HTERT RPE-1 (cell line): ENCODE measurements around the gene TBX2.
"Not testable (repeated sequence)": the region's sequence is repeated elsewhere in the genome, so short reads cannot be mapped to it uniquely, and the experiment has no call there.

Source experiments
- in situ Hi-C: fragments of 300-500 bp; cut with MboI; formaldehyde crosslinking; loops from 4 replicates; pipeline ENCODE4 v1.14.3; 2020; ENCODE audit warnings: low sequenced_read_pairs

The TBX2 gene

DNA sequence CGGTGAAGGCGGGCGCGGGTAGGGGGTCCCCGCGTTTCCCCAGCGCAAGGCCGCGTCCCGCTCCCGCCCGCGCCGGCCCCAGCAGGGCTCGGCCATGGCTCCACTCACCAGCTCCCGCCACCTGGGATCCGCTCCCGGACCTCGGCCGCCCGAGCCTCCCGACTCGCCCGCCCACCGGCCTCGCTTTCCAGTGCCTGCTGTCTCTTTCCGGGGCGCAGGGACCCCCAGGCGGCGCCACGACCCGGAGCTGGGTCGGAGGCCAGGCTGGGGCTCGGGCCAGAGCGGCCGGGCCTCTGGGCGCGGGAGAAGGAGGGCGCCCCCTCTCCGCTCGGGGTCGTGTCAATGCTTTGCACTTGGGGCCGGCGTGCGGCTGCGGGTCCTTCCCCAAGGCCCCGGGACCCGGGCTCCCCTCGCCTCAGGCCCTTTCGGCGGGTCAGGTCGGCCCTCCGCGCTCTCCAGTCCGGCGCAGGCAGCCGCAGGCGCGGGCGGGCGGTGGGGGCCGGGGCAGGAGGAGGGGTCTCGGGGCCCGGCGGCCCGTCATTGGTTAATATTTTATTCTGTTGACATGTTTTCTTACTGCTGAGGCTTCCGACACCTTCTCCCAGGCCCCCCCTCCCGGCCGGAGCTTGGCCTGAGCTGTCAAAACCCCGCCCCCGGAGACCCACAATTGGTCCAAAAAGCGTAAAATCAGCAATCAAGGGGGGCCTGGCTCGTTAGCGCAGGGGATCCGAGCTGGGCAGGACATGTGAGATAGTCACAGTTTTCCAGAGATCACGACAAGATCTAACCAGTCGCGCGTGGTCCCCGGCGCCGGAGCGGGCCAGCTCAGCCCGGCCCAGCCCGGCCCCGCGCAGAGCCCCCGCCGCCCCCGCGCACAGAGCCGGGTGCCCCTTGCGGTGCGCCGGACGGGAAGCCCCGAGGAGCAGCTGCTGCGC, at the start of gene TBX2:
TBX2 (plus strand) TSS at position 713 of the 935 bp plus-strand sequence. CDS start 334 bp downstream, outside the sequence.
- in situ Hi-C loops = no loop called here

DNA sequence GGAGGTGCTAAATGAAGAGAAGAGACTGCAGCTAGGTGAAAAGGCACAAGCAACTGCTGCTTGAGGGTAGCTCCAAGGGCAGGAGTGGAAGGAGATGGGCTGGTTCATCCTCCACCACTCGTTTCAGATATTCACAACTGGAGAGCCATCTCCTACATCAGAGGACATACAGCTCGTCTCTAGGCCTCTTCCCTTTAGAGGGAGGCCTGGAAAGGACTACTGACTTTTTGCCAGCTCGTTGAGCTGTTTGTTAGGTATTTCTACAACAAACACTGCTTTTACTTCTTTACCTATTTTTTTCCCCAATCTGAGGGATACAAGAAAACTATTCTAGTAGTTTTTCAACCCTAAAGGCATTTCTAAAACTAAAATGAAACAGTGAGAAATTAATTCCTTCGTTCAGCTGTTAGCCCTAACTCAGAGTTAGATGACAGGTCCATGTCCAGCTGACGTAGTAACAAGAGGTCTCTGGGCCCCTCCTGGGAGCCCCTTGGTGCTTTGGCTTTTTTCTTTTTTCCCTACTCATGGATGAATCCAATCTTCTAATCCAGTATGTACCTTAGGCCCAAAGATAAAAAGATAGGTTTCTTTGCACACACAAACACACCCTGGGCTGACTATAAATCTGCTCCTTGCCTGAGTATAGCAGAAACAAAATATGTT, 47.8 kb upstream of the TBX2 start:
- in situ Hi-C loops = no loop called here

DNA sequence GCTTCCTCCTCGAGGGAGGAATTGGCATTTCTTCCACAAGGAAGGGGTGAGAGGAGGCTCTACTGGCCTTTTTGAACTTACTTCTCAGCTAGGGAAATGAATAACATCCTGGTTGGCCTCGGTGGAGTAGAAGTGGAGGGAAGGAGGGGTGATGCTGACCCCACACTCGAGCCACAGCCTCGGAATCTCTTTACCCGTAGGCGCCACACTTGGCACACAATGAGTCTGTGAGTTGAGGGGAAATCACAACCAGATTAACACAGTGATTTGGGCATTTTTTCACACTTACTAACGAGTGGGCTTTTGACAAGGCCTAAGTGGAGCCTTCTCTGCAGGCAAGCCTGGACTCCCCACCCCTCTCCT, 47.3 kb upstream of the TBX2 start:
- in situ Hi-C loops = no loop called here

DNA sequence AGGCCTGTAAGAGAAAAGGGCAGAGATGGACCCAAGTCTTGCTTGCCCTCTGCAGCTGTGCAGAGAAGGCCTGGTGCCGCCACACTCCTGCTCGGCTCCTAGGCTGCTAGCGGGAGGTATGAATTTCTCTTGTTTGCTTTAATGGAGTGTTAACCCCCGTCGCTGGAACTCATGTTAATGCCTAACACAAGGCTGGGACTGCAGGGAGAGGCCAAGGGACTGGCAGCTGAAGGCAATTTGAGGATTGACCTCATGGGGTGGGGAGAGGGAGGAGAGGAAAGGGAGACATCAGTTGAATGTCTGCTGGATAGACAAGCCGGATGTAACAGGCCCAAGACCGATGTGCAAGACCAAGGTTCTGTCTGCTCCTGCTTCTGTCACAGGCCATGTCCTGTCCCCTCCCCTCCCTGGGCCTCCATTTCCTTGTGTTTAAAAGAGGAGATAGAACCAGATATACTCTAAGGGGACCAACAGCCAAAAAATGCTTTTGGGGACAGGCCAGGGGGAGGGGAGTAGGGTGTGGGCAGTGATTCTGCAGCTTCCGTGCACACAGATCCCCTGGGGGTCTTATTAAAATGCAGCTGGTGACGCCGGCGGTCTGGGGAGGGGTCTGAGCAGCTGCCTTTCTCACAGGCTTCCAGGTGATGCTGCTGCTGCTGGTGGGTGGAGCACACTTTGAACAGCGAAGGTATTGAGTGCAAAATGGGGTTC, 46.7 kb upstream of the TBX2 start:
- in situ Hi-C loops = no loop called here

DNA sequence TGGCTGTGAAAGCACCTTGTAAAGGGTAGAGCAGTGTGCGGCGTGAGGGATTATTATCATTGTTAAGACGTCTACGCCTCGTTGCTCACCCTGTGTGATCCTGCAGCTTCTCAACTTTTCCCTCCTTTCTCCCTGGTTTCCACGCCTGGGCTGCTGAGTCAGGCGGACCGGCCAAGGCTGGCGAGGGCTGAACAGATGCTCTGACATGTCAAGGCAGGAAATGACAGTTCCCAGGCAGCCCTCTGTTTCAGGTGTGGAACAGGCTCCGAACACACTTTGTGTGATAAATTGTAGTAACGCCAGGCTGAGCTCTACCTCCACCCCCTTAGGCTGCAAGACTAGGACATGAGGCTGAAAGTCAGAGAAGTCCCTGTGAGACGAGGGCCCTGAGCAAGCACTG, 46.0 kb upstream of the TBX2 start:
- in situ Hi-C loops = no loop called here

DNA sequence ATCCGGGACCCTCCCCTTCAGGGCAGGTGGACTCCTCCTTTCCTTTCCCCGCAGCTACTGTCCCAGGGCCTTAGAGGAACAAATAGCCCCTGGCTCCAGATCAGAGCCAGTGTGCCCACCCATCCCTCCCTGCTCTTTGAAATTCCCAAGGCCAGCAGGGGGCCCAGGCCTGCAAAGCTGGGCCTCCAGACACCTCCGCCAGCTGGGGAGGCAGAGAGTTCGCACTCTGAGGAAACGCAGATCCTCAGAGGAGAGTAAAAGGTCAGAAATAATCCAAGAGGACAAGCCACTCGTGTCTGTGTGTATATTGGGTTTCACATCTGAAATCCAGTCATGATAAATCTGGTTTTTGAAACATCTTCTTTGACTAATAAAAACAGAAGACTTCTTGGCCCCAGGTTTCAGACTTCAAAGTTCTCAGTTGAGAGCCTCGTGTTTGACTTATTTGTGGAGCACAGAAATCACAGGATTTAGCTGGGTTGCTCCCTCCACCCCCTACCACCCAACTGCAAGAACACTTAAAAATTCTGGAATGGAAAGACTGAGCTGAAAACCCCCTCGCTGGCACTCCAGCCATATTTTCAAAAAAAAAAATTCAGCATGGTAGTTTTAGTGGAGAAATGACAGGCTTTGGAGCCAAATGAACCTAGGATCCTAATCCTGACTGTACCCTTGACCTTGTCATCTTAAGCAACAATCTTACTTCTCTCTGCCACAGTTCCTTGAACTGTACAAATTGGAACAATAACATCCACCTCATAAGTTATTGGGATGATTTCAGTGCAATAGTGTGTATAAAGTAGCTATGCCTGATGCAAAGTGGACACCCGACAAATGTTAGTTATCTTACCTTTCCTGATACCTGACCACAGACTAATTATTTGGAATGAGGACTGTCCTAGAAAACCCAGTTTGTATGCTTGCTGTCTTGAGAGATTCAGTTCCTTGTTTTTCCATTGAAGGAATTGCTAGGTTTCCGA, 44.5 kb upstream of the TBX2 start:
- in situ Hi-C loops = no loop called here

DNA sequence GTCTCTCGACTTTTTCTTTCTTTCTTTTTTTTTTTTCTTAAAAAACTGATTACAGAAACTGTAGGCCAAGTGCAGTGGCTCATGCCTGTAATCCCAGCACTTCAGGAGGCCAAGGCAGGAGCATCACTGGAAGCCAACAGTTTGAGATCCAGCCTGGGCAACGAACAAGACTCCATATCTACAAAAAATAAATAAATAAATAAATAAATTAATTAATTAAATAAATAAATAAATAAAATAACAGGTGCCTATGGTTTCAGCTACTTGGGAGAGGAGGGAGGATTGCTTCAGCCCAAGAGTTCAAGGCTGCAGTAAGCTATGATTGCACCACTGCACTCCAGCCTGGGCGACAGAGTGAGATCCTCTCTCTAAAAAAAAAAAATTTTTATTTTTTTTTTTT, 42.6 kb upstream of the TBX2 start:
- in situ Hi-C loops = not testable (repeated sequence)

DNA sequence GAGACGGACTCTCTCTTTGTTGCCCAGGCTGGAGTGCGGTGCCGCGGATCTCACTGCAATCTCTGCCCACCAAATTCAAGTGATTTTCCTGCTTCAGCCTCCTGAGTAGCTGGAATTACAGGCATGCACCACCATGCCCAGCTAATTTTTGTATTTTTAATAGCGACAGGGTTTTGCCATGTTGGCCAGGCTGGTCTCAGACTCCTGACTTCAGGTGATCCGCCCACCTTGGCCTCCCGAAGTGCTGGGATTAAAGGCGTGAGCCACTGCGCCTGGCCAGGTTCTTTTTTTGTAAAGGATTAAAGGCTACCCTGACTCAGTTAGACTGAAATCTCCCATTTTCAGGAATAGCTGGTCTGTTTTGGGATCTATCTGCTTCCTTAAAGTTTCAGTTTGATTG, 40.1 kb upstream of the TBX2 start:
- in situ Hi-C loops = not testable (repeated sequence)

DNA sequence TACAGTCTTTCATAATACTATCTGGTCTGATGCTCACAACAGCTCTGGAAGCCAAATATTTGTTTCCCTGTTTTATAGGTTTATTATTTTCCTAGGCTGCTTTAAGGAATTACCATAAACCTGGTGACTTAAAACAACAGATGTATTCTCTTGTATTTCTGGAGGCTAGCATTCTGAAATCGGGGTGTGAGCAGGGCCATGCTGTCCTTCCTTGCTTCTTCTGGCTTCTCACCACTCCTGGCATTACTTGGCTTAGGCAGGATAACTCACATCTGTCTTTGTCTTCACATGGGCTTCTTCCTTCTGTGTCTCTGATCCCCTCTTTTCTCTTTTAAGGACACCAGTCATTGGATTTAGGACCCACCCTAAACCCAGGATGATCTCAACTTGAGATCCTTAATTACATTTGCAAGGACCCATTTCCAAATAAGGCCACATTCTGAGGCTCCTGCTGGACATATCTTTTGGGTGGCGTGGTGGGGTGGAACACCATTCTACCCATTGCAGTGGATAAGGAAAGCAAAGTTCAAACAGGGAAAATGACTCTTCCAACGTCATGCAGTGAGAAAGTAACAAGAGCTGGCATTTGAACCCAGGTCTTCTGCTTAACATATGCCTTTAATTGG, 39.2 kb upstream of the TBX2 start:
- in situ Hi-C loops = no loop called here

DNA sequence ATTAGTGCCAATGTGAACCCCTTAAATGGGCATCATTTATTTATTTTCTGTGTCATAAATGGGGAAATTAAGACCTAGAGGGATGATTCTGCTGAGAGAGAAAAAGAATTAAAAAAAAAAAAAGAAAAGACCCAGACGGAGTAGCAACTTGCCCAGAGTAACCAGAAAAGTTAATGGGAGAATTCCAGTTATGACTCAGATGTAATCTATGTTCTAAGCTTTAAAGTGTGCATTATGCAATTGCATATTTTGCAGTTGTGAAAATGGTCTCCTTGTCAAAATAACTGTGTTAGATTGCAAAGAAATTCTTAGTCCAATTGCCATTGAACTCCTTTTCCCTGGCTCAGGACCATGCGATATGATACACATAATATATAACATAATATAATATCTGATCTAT, 38.6 kb upstream of the TBX2 start:
- in situ Hi-C loops = no loop called here

DNA sequence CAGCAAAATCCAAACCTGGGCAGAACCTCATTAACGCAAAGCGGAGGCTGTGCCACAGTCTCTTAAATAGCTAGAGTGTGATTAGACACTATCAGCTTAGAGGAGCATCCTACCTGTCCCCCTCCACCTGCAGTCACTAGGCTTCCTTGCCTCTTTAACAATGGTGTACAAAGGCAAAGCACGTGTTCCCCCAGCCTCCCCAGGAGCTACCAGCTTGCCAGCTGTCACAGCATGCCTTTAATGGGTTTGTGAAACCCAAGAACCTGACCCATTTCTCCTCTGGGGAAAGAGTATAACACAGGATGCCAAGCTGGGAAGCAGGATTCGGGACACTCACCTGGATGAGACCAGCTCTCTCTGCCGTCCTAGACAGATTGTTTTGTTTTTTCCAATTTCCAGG, 37.2 kb upstream of the TBX2 start:
- in situ Hi-C loops = no loop called here

DNA sequence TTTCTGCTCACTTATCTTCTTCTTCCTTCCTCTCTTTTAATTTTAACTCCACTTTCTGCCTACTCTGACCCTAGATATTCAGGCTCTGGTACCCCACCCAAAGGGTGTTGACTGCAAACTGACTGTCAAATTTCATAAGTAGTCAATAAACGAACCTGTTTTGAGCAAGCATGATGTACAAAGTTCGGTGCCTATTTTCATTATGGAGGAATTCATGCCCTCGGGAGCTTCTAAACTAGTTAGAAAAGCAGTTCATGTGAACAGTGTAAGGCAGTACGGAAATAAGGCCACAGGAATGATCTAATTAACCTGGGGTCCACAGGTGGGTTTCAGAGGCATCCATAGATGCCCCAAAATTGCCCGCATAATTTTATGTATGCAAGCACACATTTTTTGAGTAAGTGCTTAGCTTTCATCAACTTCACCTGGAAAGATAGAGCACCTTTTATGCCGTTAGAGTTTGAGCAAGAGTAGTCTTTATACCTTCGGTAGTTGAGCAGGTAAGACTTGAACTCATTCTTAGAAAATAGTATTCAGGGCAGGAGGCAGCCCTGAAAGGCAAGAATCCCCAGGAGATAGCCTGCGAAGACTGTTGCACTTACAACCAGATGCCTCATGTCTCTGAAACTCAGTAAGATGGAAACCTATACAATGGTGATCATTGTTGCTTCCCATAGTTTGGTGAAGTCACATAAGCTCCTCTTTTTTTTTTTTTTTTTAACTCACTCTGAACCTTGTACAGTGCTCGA, 36.6 kb upstream of the TBX2 start:
- in situ Hi-C loops = no loop called here

DNA sequence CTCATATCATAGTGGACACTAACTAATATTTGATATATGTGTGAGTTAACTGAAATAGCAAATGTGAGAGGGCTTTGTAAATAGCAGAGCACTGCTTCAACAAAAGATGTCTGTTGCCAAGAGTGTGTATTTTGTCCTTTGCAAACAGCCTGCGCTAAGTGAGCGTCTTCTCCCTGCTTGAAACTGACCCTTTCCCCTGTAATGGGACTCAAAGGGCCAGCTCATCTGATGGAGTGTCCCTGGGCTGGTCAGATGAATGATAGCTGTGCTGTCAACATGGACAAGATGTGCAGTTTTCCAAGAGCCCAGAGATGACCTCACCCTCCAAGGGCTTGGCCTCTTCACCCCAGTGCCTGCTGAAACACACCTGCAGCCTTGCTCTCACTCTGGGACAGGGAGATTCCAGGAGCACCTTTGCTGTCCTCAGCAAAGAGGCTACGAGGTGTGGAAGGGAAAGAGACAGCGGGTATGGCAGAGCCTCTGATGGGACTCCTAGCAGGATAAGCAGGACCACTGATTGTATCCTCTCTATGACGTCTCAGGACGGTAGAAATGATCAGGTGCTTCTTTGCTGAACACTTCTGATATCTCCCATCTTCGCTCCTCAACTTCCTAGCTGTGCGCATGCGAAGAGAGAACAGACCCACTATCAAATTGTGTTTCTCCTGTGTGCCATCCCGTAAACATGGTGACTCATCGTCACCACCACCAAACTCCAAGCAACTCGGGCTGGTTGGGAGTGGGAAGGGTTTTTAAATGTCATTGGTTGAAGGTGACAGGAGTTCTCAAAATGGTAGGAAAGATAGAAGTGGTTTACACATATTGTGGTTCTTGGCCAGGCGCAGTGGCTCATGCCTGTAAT, 35.8 kb upstream of the TBX2 start:
- in situ Hi-C loops = no loop called here

DNA sequence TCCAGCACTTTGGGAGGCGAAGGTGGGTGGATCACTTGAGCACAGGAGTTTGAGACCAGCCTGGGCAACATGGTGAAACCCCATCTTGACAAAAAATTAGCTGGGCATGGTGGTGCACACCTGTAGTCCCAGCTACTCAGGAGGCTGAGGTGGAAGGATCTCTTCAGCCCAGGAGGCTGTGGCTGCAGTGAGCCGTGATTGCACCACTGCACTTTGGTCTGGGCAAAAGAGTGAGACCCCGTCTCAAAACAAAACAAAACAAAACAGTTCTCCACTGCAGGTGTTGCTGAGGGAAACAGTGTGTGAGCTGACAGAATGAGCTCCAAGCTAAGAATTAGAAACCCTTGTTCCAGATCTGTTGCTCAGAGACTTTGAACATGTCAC, 35.2 kb upstream of the TBX2 start:
- in situ Hi-C loops = no loop called here

DNA sequence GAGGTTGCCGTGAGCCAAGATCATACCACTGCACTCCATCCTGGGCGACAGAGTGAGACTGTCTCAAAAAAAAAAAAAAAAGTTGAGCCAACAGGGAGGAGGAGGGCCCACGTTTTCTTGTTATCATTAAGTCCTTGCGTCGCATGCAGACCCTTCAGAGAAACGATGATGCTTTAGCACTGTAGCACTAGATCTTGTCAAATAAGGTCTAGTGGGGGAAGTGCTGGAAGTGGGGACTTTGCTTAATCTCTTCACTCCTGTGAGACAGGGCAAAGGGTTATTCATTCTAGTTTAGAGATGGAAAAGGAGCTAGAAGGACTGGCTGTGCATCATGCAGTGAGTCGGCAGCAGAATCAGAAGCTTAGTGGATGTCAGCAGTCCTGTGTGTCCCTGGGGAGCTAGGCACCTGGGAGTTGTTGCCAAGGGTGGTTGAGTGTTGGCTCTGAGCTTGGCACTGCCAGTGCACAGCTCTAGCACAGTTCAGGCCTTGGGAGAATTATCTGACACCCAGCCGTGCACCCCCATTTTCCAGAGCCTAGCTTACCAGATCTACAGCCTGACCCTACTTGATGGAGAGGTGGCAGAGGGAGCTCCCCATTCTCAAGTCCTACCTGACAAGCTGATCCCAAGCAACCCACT, 33.4 kb upstream of the TBX2 start:
- in situ Hi-C loops = no loop called here

DNA sequence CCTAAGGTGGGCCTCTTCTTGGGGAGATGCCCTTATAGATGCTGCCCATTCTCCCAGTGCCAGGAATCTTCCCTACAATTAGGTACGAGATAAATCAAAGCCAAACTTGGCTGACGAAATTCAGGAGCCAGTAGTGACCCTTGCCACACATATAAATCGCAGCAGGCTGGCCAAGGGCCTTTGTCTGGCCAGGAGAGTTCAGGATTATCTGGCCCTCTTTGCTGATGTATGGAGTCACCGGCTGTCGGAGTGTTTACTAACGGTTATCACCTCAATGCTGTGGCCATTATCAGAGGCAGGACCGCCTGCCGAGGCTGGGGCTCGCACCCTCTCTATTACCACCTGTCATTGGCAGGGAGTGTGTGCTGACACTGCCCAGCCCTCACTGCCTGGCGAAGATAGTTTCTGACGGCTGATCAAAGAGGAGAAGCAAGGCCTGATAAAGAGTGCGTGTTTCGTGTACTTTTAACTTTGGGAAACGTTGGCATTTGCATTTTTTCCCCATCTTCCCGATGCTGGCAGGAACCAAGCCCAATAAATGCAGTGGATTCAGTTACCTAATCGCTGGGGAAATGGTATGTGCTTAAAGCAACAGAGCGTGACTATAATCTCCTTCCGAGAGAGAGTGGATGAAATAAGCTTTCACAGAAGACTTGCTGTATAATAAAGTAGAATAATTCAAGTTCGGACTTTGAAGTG, 32.8 kb upstream of the TBX2 start:
- in situ Hi-C loops = no loop called here

DNA sequence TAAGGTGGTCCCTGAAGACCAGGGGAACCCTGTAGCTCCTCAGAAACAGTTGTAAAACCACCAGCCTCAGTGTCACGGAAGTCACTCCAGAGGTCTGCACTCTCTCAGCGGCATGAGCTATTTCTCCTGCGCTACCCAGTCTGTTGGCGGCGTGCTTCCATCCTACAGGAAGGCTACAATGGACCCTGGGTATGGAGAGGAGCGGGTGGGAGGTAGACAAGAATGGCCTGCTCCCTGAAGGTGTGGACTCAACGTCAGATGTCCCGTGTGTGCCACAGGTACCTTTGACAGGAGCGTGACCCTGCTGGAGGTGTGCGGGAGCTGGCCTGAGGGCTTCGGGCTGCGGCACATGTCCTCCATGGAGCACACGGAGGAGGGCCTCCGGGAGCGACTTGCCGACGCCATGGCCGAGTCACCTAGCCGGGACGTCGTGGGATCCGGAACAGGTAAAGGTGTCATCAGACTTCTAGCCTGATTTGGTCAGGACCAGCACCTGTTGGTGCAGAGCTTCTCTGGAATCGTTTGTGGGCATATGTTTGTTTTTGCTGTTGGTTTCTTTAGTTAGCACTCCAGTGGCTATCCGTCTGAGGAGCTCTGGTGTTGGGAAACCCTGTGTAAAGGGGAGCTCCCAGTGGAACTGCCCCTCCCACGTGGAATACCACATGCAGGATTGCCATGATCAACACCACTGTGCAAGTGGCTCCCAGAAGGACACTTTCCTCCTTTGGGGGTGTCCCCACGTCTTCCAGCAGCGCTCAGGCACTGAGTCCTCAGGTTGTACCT, 31.4 kb upstream of the TBX2 start:
- in situ Hi-C loops = no loop called here
